ENCODE results near the gene LIN52.

- no peak for TF ChIP-seq SMC3 (conservative IDR thresholded peaks at IDR 0.05; ENCODE audit: poor library complexity)
- TF ChIP-seq TAF1 (IDR thresholded peaks at IDR 0.05; ENCODE audit: low read depth), result no peak
- no peak for TF ChIP-seq CTCF (IDR thresholded peaks at IDR 0.05; ENCODE audit: poor library complexity, severe bottlenecking)
- TF ChIP-seq EZH2 (IDR thresholded peaks at IDR 0.05; ENCODE audit: borderline replicate concordance, insufficient read depth, low read length, poor library complexity, severe bottlenecking), result no peak
- TF ChIP-seq REST (IDR thresholded peaks at IDR 0.05; ENCODE audit: borderline replicate concordance), result no peak
Measured at GRCh38 chr14:74085828-74086227, 1.1 kb downstream of the LIN52 start.
